ENCODE measurements around the gene HNRNPC.
"Not testable (repeated sequence)": the region's sequence is repeated elsewhere in the genome, so short reads cannot be mapped to it uniquely, and the experiment has no call there.

DNA sequence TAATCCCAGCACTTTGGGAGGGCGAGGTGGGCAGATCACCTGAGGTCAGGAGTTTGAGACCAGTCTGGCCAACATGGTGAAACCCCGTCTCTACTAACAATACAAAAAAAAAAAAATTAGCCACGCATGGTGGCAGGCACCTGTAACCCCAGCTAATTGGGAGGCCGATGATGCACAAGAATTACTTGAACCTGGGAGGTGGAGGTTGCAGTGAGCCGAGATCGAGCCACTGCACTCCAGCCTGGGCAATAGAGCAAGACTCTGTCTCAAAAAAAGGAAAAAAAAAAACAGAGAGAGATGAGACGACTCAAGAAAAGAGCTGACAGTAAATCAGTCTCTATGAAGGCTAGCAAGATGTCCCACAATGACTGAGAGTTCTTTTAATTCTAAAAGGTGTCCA, 44.1 kb downstream of the HNRNPC start:
- TF ChIP-seq, protein P1, sequence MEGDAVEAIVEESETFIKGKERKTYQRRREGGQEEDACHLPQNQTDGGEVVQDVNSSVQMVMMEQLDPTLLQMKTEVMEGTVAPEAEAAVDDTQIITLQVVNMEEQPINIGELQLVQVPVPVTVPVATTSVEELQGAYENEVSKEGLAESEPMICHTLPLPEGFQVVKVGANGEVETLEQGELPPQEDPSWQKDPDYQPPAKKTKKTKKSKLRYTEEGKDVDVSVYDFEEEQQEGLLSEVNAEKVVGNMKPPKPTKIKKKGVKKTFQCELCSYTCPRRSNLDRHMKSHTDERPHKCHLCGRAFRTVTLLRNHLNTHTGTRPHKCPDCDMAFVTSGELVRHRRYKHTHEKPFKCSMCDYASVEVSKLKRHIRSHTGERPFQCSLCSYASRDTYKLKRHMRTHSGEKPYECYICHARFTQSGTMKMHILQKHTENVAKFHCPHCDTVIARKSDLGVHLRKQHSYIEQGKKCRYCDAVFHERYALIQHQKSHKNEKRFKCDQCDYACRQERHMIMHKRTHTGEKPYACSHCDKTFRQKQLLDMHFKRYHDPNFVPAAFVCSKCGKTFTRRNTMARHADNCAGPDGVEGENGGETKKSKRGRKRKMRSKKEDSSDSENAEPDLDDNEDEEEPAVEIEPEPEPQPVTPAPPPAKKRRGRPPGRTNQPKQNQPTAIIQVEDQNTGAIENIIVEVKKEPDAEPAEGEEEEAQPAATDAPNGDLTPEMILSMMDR (conservative IDR thresholded peaks at IDR 0.05; ENCODE audit: low read length): not testable (repeated sequence)
- TF ChIP-seq EZH2phosphoT487 (IDR thresholded peaks at IDR 0.05; ENCODE audit: borderline replicate concordance, low read depth, low read length): not testable (repeated sequence)

Data from OCI-LY7 (cell line).